Measurements from ENCODE around the gene PHKG1. TPM values are rescaled to one million over a fixed set of nuclear protein-coding genes. Genes with fewer than 3 reads are reported as not detected.
"Not testable (repeated sequence)": the region's sequence is repeated elsewhere in the genome, so short reads cannot be mapped to it uniquely, and the experiment has no call there.

Gene PHKG1
- 8.9 TPM for total RNA-seq

DNA sequence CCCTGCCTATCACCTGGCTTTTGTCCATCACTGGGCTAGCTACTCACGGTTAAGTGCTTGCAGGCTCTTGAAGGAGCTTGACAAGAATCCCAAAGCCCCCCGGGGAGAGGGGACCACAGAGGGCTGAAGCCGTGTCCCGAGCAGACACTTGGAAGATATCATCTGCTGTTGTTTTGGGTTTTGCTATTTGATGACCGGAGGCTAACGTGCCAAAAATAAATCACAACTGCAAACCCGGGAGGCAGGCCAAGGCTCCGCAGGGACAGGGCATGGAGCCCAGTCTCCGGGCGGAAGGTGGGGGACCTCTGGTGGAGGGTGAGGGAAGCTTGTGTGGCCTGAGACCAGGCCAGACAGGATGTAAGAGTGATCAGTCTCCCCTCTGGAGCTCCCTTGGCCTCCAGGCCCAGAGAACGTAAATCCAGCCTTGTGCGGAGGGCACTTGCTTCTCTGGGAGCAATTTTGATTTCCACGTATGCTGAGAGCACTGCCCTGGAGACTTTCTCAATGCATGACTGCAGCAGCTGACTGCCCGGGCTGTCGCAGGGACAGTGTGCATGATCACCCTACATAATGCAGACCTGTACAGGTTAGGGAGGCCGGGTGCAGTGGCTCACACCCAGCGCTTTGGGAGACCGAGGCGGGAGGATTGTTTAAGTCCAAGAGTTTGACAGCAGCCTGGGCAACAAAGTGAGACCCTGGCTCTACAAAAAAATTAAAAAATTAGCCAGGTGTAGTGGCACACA, at the start of gene PHKG1:
TSS of gene PHKG1 (minus strand) at position 164 of the 743 bp plus-strand sequence. CDS start 4,011 bp downstream, outside the sequence.
- DNase-seq: peak; percentile 57

DNA sequence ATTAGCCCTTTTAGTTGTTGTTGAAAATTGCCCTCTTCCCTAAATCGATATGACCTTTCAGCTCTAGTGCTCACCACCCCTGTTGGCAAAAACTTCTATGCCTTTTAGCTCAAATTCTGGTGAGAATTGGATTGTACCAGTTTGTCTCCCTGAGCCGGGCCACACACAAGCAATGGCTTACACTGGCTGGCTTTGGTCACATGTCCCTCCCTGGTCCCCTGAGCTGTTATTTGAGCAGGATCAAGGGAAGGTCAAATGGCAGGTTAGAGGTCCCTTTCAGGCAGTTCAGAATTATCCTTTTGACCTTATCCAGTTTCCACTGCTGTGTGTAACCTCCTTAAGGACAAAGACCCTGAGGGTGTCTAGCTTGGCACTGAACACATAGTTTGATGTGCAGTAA, 38.3 kb upstream of the PHKG1 start:
- not testable (repeated sequence) for DNase-seq

DNA sequence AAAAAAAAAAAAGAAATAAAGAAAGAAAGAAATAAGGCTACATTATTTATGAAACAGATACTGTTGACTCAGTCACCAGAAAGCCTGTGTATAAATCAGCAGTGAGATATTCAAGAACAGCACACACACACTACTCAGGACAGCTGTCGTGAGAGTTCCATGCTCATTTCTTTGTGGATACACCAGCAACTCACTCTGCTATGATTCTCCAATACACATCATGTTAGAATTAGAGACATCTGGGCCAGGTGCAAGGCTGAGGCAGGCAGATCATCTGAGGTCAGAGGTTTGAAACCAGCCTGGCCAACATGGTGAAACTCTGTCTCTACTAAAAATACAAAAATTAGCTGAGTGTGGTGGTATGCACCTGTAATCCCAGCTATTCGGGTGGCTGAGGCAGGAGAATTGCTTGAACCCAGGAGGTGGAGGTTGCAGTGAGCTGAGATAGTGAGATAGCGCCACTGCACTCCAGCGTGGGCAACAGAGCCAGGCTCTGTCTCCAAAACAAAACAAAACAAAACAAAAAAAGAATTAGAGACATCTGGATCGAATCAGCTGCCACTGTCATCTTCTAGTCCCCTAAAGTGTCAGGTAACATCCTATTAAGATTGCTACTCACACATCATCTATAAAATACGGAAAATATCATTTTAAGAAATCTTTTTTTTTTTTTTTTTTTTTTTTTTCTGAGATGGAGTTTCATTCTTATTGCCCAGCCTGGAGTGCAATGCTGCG, 34.7 kb upstream of the PHKG1 start:
- no peak for DNase-seq

DNA sequence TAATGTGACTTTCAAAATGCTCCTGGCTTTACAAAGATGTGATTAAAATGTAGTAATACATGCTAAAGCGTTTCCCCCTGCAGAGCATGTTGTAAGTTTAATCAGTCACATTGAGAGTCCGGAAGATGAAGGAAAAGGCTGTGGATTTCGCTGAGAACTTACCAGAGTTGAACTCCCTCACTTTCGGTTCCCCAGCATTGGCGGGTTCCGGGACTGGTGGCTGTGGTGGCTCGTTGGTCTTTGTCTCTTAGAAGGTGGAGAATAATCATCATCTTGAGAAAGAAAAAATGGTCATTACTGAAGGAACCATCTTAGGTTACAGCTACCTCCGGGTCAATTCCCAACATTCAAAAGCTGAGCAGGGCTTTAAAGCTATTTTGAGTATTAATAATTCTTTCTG, 33.1 kb upstream of the PHKG1 start:
- DNase-seq: no peak

DNA sequence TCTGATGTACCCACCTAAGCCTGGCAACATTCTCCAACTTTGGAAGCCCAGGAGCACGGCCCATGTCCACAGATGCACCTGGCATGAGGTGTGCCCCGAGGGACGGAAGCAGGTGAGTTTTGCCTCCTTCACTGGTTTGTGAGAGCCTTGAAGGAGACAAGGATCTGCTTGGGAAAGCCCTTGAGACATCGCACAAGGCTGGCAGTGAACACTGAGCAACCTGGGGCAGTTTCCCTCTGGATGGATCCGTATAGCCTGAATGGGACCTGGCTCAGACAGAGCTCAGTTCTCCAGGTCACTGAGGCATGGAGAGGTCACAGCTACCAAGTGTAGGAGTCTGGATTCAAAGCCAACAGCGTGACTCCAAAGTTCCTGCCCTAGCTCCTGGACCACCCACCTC, 32.2 kb upstream of the PHKG1 start:
- DNase-seq: no peak

DNA sequence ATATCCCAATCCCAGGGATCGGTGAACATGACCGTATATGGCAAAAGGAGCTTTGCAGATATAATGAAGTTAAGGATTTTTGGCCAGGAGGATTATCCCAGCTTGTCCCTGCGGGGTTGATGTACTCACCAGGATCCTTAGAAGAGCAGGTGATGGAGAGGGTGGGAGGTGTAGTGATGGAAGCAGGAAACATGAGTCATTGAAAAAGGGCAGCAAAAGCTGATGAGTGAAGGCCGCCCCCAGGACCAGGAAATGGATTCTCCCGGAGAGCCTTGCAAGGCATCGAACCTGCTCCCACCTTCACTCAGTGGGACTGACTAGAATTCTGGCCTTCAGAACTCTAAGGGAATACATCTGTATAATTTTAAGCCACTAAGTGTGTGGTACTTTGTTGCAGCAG, 28.7 kb upstream of the PHKG1 start:
- no peak for DNase-seq

DNA sequence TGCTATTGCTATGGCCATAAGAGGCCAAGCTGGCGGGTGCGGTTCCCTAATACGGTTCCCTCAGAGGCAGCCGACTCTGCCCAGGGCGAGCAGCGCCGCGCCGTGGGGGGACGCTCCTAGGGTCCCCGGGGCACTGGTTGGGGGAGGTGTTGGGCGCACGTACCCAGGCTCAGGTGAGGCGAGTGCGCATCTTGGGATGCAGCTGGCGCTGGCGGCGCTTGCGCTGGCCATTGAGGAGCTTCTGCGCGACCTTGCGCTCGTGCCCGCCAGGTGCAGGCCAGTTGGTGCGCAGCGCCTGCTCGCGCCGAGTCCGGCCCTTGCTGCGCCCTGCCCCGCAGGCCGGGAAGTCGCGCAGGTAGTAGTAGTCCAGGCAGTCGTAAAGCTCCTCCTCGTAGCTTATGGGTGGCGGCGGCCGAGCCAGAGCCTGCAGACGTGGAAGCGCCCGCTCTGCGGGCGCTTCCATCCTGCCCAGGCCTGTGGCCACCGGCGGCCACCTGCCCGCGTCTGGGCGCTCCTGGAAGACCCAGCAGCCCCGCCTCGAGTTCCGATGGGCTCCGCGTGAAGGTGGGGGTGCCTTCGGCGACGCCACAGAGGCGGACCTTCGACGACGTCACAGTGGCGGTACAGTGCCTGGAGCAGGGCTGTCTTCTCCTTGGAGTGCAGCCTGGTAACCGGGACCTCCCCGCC, 23.2 kb upstream of the PHKG1 start, which contains the start of gene NUPR2:
TSS of gene NUPR2 (minus strand) at position 566 of the 687 bp plus-strand sequence. CDS start at position 463, 103 bp downstream.
- DNase-seq: no peak

DNA sequence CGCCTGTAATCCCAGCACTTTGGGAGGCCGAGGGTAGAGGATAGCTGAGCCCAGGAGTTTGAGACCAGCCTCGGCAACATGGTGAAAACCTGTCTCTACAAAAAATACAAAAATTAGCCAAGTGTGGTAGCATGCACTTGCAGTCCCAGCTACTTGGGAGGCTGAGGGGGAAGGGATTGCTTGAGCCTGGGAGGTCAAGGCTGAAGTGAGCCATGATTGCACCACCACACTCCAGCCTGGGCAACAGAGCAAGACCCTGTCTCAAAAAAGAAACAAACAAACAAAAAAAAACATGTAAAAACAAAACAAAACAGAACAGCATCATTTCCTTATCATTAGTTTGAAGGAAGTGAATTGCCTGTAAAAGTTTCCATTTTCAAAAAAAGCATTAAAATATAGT, 19.5 kb upstream of the PHKG1 start:
- not testable (repeated sequence) for DNase-seq

DNA sequence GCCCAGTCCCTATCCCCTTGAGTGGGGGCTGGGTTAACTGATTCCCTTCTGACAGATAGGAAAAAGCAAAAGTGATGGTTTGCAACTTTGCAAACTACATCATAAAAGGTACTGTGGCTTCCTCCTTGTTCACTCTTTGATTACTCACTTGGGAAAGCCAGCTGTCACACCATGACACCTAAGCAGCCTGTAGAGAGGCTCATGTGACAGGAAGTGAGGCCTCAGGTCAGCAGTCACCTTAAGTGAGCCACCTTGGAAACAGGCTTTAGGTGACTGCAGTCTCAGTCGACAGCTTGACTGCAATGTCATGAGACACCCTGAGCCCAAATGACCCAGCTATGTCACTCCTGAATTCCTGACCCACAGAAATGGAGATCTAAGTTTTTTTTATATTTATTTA, 17.9 kb upstream of the PHKG1 start:
- no peak for DNase-seq

DNA sequence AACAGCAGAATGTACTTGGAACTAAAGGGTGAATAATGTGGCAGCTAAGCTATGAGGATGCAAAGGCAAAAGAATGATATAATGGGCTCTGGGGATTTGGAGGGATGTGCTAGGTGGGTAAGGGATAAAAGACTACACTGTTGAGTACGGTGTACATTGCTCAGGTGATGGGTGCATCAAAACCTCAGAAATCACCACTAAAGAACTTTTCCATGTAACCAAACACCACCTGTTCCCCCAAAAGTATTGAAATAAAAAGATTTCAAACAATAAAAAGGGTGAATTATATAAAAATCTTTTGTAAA, 15.2 kb upstream of the PHKG1 start:
- no peak for DNase-seq

DNA sequence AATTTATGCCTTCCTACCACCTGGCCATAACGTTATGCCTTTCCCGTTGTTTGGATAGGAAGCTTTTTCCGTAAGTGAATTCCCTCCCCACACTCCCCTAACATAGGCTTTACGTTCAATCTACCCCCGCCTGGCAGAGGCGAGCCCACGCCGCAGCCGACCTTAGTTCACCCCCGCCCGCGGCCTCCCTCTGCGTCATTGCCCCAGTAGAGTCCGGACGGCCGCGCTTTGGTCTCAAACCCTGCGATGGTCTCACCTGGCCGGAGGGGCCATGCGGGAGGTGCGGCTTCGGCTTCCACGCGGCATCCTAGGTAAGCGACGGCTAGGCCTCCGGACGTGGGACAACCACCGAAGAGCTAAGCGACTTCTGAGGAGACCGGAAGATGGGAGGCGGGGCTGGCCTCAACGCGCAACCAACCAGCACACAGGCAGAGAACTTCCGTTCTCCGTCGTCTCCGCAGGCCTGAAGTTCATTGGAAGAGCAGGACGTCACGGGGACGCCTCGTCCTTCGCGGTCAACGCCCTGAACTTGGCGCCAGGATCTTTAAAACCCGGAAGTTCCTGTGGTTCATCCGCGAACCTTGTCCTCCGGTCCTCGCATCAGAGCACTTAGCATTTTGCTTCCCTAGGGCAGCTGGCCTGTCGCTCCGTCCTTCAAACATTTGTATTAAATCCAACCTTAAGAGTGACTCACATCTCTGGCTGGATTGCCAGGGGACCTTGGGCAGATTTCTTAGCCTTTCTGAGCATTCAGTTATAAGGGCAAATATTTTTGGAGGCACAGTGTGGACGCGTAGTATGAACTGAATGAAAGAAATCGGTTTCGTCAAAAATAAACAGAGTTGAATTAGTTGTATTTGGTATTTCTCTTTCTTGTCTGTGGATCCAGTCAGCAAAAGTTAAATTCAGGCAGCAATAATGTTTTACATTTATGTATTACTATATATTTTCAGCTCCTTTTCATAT, 13.6 kb upstream of the PHKG1 start, which contains the start of gene CHCHD2:
TSS of gene CHCHD2 (minus strand) at position 369 of the 966 bp plus-strand sequence. CDS start at position 306, 63 bp downstream.
- peak; percentile 98 for DNase-seq

DNA sequence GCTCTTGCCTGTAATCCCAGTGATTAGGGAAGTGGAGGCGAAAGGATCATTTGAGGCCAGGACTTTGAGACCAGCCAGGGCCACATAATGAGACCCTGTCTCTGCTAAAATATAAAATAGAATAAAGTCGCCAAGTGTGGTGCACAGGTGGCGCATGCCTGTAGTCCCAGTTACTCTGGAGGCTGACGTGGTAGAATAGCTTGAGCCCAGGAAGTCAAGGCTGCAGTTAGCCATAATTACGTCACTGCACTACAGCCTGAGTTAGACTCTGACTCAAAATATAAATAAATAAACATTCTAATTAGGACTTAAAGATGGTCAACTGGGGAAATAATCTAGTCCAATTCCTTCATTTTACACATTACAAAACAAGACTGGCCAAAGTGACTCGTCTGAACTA, 12.8 kb upstream of the PHKG1 start:
- DNase-seq: no peak

DNA sequence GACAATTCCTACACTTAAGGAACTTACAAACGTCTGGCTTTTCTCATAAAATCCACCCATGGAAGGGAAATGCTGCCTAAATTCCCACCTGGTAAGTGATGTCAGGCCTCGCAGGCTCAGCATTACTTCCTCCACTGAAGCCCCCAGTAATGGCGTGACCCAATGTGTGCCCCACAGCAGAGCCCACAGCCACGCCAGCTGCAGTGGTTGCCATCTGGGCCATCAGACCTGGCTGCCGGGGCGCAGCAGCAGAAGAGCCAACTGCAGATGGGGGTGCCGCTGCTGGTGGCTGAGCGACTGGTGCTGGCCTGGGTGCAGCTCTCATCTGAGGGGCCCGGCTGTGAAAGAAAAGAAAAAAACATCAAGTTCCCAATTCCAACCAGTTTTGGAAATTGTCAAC, 11.4 kb upstream of the PHKG1 start:
- not testable (repeated sequence) for DNase-seq

DNA sequence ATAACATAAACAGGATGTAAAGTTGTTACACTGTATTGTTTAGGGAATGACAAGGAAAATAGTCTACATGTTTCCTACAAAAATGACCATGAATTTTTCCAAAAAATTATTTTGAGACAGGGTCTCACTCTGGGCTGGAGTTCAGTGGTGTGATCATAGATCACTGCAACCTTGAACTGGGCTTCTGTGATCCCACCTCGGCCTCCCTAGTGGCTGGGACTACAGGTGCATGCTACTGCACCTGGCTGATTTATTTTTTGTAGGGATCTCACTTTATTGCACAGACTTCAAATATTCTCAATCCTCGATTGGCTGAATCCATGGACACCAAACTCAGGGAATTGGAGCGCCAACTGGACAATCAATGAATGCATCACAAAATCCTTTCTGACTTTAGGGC, 6.9 kb upstream of the PHKG1 start:
- DNase-seq: no peak

DNA sequence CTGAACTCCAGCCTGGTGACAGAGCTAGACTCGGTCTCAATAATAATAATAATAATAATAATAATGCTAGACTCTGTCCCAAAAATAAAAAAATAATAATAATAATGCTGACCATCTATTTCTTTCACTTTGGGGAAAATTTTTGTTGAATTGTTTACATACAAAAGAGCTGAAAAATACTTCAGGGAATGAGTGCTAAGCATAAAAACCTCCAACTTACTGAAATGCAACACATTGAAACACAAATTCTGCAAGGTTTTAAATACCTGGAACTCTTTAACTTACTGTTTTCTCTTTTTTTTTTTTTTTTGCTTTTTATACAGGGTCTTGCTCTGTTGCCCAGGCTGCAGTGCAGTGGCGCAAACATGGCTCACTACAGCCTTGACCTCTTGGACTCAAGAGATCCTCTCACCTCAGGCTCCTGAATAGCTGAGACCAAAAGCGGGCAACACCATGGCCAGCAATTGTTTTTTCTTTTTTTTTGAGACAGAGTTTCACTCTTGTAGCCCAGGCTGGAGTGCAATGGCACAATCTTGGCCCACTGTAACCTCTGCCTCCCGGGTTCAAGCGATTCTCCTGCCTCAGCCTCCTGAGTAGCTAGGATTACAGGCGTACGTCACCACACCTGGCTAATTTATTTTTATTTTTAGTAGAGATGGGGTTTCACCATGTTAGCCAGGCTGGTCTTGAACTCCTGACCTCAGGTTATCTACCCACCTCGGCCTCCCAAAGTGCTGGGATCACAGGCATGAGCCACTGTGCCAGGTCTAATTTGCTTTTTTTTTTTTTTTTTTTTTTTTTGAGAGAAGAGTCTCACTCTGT, 5.6 kb upstream of the PHKG1 start:
- not testable (repeated sequence) for DNase-seq

DNA sequence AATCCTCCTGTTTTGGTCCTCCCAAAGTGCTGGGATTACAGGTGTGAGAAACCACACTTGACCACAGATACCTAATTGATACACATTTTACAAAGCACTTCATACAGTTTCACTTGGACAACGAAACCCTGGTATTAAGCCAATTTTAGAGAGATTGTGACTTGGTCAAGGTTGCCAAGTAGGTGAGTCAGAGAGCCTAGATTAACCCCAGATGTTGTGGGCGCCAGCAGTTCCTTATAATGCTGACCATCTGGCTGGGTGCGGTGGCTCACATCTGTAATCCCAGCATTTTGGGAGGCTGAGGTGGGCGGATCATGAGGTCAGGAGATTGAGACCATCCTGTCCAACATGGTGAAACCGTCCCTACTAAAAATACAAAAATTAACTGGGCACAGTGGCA, 4.9 kb upstream of the PHKG1 start:
- DNase-seq: peak; percentile 37

DNA sequence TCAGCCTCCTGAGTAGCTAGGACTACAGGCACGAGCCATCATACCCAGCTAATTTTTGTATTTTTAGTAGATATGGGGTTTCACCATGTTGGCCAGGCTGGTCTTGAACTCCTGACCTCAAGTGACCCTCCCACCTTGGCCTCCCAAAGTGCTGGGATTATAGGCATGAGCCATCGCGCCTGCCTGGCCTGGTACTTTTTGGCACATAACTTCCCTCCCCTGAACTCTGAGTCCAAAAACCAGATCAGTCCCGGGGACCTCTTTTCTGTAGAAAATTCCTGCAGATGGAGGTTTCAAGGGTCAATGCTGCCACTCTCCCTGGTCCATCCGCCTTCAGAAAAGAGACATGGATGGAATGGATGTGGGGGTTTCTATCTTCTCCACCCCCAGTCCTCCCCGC, 364 bp downstream of the PHKG1 start:
- not testable (repeated sequence) for DNase-seq

DNA sequence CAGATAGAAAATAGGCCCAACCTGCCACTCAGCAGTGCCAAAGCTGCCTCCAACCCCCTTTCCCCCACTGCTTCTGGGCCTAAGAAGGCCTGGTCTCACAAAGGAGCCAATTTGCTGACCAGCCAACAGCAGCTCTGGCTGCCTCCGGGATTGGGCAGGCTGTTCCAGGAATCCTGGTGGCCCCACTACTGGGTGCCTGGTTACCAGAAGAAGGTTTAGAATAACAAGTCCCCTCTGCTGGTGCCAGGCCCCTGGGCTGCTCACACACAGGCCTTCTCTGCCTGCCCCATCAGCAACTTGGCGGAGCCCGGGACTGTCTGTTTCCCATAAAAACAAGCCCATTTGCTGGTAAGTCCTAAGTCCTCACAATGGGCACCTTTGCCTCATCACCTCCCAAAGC, 1.2 kb downstream of the PHKG1 start:
- no peak for DNase-seq

DNA sequence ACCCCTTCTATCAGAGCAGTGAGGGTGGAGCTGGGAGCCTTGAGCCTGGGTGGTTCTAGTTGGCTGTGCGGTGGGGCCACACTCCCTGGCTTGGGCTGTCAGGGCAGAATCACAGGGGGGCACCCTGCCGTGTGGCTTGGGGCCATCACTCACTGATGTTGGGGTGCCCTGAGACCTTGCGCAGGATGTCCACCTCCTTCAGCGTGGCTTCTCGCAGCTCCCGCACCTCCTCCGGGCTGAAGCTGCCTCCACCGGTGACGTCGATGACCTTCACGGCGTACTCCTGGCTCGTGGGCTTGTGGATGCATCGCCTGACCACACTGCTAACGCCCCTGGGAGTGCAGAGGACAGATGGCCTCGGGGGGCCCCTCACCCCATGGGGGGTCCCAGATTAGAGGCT, 5.3 kb downstream of the PHKG1 start:
- no peak for DNase-seq

DNA sequence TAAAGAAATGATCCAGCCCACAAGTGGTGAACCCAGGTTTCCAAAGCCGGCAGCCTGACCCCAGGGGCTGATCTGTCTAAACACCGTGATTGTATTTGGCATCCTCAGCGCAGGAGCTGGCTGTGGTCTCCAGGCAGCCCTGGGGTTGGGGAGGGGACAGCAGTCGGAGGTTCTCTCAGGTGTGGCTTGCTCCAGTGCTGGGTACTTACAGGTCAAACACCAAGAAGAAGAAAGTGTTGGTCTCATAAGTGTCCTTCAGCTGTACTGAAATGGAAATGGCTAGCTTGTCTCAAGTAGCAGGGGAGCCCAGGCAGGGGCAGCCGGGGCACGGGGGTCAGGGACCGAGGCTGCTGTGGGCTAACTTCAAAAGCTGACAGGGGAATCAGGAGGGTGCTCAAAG, 6.0 kb downstream of the PHKG1 start:
- DNase-seq: no peak

DNA sequence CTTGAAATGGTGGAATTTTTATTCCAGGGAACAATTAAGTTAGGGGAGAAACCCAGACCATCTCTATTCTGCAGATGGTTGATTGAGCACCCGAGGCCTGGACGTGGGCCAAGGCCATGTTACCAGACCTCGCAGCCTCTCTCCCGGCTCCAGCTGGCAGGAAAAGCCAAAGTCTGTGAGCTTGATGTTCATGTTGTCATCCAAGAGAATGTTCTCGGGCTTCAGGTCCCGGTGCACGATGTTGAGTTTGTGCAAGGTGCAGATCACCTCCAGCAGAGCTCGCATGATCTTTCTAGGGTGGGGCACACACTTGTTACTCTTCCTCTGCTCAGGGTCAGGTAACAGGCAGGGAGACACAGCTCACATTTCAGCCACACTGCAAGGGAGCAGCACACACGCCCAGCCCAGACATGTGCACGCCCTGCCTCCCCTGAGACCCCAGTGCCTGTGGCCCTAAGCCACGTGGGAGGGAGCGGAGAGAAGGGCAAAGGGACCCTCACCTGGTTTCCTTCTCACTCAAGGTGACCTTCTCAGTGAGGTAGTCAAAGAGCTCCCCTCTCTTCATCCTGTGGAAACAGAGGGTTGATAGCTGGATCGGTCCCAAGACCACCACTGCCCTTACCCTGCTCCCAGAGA, 9.5 kb downstream of the PHKG1 start:
- no peak for DNase-seq
